ENCODE measurements around the gene EN2. TPM values are rescaled to one million over a fixed set of nuclear protein-coding genes. Genes with fewer than 3 reads are reported as not detected.

EN2 gene
- total and polyA plus RNA-seq, 2 donors (not counting 1 experiment from before 2014, with no cell fraction given): not detected

GRCh38 chr7:155440018-155440410 is 17.9 kb upstream of the EN2 start:
- peaks cover 0 to 15% (median 0%) of the 10 kb centered on the region in 3 donors for H3K9me3 ChIP-seq (ENCODE audit: control extremely low read depth in 1 of 3, control insufficient read depth in 2 of 3, insufficient read depth in 1 of 3, low read length in 2 of 3)
- ChIA-PET CTCF (no interaction called here), POLR2A (no interaction called here)
- no peaks in the 10 kb centered on the region for H3K79me2 ChIP-seq (ENCODE audit: control insufficient read depth, insufficient read depth, low read length)
- intact Hi-C loops (cut with micrococcal nuclease): no loop called here
- H3K4me3 ChIP-seq (ENCODE audit: control extremely low read depth in 1 of 5, extremely low read depth in 1 of 5, insufficient read depth in 1 of 5, low read depth in 2 of 5, low read length in 4 of 5): no peak overlapping the region
- H3K9me3 Mint-ChIP-seq (ENCODE audit: insufficient read depth): no peaks in the 10 kb centered on the region
- H3K4me3 Mint-ChIP-seq: no peak overlapping the region
- no peak overlapping the region for H3K4me2 ChIP-seq (replicated peaks; ENCODE audit: low read depth, low read length, poor library complexity, severe bottlenecking)
- H3K9ac ChIP-seq (ENCODE audit: low read length): no peak overlapping the region
- TF ChIP-seq EZH2 (IDR thresholded peaks at IDR 0.05; ENCODE audit: borderline replicate concordance, insufficient read depth, low read depth, low read length, poor library complexity, severe bottlenecking): no peak
- TF ChIP-seq CTCF (IDR thresholded peaks at IDR 0.05): no peak
- 62% methylated on average over 8 of the region's 8 CpGs for WGBS (ENCODE audit: insufficient coverage)
- H3K4me1 Mint-ChIP-seq: no peaks in the 10 kb centered on the region
- DNase-seq (no peak), ATAC-seq (ENCODE audit: low read depth) (no peak)
- H3K27ac Mint-ChIP-seq: no peak overlapping the region
- no peaks in the 10 kb centered on the region for H4K20me1 ChIP-seq (ENCODE audit: control insufficient read depth, insufficient read depth, low read length, poor library complexity, severe bottlenecking)
- H3K27ac ChIP-seq (ENCODE audit: low read length in 2 of 2): no peak overlapping the region
- no peaks in the 10 kb centered on the region for H3K36me3 ChIP-seq (replicated peaks in 1 of 2; ENCODE audit: control extremely low read depth in 1 of 2, control insufficient read depth in 1 of 2, extremely low read depth in 1 of 2, insufficient read depth in 2 of 2, low read length in 1 of 2)
- H2AFZ ChIP-seq (ENCODE audit: insufficient read depth, low read depth, low read length, poor library complexity, severe bottlenecking): no peak overlapping the region
- H3K27me3 ChIP-seq (replicated peaks in 1 of 4; ENCODE audit: control extremely low read depth in 1 of 4, control insufficient read depth in 3 of 4, insufficient read depth in 4 of 4, low read length in 3 of 4): peaks cover 0 to 32% (median 7%) of the 10 kb centered on the region in 4 experiments
- H3K4me1 ChIP-seq (ENCODE audit: control insufficient read depth in 2 of 2, insufficient read depth in 2 of 2, low read length in 2 of 2): no peaks in the 10 kb centered on the region
- peaks cover 72% of the 10 kb centered on the region for H3K27me3 Mint-ChIP-seq

- Histone ChIP-seq H3K27me3 (replicated peaks in 1 of 4; ENCODE audit: control extremely low read depth in 1 of 4, control insufficient read depth in 3 of 4, insufficient read depth in 4 of 4, low read length in 3 of 4) (peaks cover 0 to 24% (median 4%) of the 10 kb centered on the region in 4 experiments), H3K79me2 (ENCODE audit: control insufficient read depth, insufficient read depth, low read length) (no peaks in the 10 kb centered on the region), H3K27ac (ENCODE audit: low read length in 2 of 2) (no peak overlapping the region), H3K36me3 (replicated peaks in 1 of 2; ENCODE audit: control extremely low read depth in 1 of 2, control insufficient read depth in 1 of 2, extremely low read depth in 1 of 2, insufficient read depth in 2 of 2, low read length in 1 of 2) (no peaks in the 10 kb centered on the region), H3K4me3 (ENCODE audit: control extremely low read depth in 1 of 5, extremely low read depth in 1 of 5, insufficient read depth in 1 of 5, low read depth in 2 of 5, low read length in 4 of 5) (no peak overlapping the region), H4K20me1 (ENCODE audit: control insufficient read depth, insufficient read depth, low read length, poor library complexity, severe bottlenecking) (no peaks in the 10 kb centered on the region), H3K4me2 (replicated peaks; ENCODE audit: low read depth, low read length, poor library complexity, severe bottlenecking) (no peak overlapping the region), H3K4me1 (ENCODE audit: control insufficient read depth in 2 of 2, insufficient read depth in 2 of 2, low read length in 2 of 2) (no peaks in the 10 kb centered on the region), H3K9me3 (ENCODE audit: control extremely low read depth in 1 of 3, control insufficient read depth in 2 of 3, insufficient read depth in 1 of 3, low read length in 2 of 3) (peaks cover 0 to 9% (median 0%) of the 10 kb centered on the region in 3 donors), H2AFZ (ENCODE audit: insufficient read depth, low read depth, low read length, poor library complexity, severe bottlenecking) (no peak overlapping the region), H3K9ac (ENCODE audit: low read length) (no peak overlapping the region)
- CTCF ChIA-PET: no interaction called here
- no peak for TF ChIP-seq EZH2 (IDR thresholded peaks at IDR 0.05; ENCODE audit: borderline replicate concordance, insufficient read depth, low read depth, low read length, poor library complexity, severe bottlenecking)
- TF ChIP-seq CTCF (IDR thresholded peaks at IDR 0.05): no peak
- Mint-ChIP-seq H3K27ac (no peak overlapping the region), H3K4me1 (no peaks in the 10 kb centered on the region), H3K9me3 (ENCODE audit: insufficient read depth) (no peaks in the 10 kb centered on the region), H3K27me3 (peaks cover 65% of the 10 kb centered on the region), H3K4me3 (no peak overlapping the region)
- POLR2A ChIA-PET: no interaction called here
- 69% methylated on average over 3 of the region's 6 CpGs for WGBS (ENCODE audit: insufficient coverage)
- DNase-seq (no peak), ATAC-seq (ENCODE audit: low read depth) (no peak)
- intact Hi-C loops (cut with micrococcal nuclease): no loop called here
Observed at GRCh38 chr7:155441856-155442255, 16.1 kb upstream of the EN2 start.
